NB4 (cell line): Measurements from ENCODE around the gene ATRAID.

ENCODE experiments used
- TF ChIP-seq, protein P1 (sequence below): IDR thresholded peaks from one replicate; pipeline ENCODE4 v1.5.1; 2012; ENCODE audit warnings: low read depth, low read length
- TF ChIP-seq, protein P2 (sequence below): IDR thresholded peaks from 2 replicates; pipeline ENCODE4 v1.6.1; 2011; ENCODE audit warnings: low read depth, low read length

DNA sequence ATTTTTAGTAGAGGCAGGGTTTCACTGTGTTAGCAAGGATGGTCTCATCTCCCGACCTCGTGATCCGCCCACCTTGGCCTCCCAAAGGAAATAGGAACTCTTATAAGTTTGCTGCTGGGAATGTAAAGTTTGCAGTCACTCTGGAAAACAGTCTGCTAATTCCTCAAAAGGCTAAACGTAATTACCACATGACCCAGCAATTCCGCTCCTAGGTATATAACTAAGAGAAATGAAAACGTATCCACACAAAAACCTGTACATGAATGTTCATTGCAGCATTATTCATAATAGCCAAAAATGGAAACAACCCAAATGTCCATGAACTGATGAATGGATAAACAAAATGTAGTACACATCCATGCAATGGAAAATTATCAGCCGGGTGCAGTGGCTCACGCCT, 21.9 kb upstream of the ATRAID start:
- TF ChIP-seq, protein P1, sequence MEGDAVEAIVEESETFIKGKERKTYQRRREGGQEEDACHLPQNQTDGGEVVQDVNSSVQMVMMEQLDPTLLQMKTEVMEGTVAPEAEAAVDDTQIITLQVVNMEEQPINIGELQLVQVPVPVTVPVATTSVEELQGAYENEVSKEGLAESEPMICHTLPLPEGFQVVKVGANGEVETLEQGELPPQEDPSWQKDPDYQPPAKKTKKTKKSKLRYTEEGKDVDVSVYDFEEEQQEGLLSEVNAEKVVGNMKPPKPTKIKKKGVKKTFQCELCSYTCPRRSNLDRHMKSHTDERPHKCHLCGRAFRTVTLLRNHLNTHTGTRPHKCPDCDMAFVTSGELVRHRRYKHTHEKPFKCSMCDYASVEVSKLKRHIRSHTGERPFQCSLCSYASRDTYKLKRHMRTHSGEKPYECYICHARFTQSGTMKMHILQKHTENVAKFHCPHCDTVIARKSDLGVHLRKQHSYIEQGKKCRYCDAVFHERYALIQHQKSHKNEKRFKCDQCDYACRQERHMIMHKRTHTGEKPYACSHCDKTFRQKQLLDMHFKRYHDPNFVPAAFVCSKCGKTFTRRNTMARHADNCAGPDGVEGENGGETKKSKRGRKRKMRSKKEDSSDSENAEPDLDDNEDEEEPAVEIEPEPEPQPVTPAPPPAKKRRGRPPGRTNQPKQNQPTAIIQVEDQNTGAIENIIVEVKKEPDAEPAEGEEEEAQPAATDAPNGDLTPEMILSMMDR, result no peak
- TF ChIP-seq, protein P2, sequence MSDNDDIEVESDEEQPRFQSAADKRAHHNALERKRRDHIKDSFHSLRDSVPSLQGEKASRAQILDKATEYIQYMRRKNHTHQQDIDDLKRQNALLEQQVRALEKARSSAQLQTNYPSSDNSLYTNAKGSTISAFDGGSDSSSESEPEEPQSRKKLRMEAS, result no peak
